ENCODE data around the gene NBEAL2.

DNA sequence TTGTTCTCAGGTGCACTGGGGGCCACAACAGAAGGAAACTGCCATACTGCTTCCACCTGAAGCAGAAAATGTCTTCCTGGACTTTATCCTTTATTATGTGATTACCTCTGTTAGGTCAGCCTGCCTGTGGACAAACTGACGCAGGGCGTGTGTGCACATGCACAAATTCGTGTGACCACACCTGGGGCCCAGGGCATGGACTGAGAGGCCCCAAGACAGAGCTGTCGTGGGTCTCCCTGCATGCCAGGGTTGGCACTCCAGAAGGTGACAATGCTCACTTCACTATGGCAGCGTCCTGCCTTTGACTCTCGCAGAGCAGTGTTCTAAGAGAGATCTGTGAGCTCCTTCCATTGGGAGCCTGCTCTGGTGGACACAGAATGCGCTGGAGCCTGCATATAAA is 37.4 kb upstream of the NBEAL2 start:
- TF ChIP-seq, protein P1, sequence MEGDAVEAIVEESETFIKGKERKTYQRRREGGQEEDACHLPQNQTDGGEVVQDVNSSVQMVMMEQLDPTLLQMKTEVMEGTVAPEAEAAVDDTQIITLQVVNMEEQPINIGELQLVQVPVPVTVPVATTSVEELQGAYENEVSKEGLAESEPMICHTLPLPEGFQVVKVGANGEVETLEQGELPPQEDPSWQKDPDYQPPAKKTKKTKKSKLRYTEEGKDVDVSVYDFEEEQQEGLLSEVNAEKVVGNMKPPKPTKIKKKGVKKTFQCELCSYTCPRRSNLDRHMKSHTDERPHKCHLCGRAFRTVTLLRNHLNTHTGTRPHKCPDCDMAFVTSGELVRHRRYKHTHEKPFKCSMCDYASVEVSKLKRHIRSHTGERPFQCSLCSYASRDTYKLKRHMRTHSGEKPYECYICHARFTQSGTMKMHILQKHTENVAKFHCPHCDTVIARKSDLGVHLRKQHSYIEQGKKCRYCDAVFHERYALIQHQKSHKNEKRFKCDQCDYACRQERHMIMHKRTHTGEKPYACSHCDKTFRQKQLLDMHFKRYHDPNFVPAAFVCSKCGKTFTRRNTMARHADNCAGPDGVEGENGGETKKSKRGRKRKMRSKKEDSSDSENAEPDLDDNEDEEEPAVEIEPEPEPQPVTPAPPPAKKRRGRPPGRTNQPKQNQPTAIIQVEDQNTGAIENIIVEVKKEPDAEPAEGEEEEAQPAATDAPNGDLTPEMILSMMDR (IDR thresholded peaks at IDR 0.05; ENCODE audit: insufficient read depth, low read length, poor library complexity, severe bottlenecking): no peak
- TF ChIP-seq EZH2phosphoT487 (conservative IDR thresholded peaks at IDR 0.05; ENCODE audit: low read length): no peak

Data from SU-DHL-6 (cell line).